ENCODE measurements around the gene OLFM3.

The OLFM3 gene

DNA sequence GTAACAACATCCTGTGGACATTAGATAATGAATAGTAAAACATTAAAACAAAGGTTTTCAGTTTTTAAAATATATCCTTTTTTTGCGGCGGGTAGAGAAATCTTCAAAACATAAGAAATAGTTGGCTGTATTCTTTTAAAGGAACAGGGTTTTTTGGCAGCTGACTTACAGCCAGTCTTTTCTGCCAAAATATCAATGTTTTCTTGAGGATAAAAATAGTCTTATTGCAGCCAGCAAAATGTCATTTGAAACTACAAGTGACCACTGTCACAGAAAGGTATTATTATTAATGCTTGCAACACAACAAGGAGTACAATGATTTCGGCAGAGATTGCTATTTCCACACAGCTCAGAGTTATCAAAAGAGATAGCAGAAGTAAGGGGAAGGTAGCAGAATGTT, 21.4 kb downstream of the OLFM3 start:
- no peak overlapping the region for H3K4me3 ChIP-seq (ENCODE audit: insufficient read depth, low read length, poor library complexity, severe bottlenecking)
- H3K27ac ChIP-seq (ENCODE audit: low read depth, low read length): no peak overlapping the region
- H3K4me2 ChIP-seq (ENCODE audit: low read depth, low read length, poor library complexity, severe bottlenecking): no peak overlapping the region
- H3K9me2 ChIP-seq (replicated peaks; ENCODE audit: insufficient read depth, low read length): no peaks in the 10 kb centered on the region
- no peaks in the 10 kb centered on the region for H3K79me2 ChIP-seq (ENCODE audit: insufficient read depth, low read length)
- no peaks in the 10 kb centered on the region for H3F3A ChIP-seq (ENCODE audit: insufficient read depth)
- H2AFZ ChIP-seq (ENCODE audit: low read depth, low read length, severe bottlenecking): no peak overlapping the region
- H3K27me3 ChIP-seq (ENCODE audit: low read length): no peaks in the 10 kb centered on the region
- H3K9ac ChIP-seq (ENCODE audit: low read length): no peak overlapping the region
- no peak for TF ChIP-seq EZH2phosphoT487 (conservative IDR thresholded peaks at IDR 0.05; ENCODE audit: low read length)
- TF ChIP-seq, protein P1, sequence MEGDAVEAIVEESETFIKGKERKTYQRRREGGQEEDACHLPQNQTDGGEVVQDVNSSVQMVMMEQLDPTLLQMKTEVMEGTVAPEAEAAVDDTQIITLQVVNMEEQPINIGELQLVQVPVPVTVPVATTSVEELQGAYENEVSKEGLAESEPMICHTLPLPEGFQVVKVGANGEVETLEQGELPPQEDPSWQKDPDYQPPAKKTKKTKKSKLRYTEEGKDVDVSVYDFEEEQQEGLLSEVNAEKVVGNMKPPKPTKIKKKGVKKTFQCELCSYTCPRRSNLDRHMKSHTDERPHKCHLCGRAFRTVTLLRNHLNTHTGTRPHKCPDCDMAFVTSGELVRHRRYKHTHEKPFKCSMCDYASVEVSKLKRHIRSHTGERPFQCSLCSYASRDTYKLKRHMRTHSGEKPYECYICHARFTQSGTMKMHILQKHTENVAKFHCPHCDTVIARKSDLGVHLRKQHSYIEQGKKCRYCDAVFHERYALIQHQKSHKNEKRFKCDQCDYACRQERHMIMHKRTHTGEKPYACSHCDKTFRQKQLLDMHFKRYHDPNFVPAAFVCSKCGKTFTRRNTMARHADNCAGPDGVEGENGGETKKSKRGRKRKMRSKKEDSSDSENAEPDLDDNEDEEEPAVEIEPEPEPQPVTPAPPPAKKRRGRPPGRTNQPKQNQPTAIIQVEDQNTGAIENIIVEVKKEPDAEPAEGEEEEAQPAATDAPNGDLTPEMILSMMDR (IDR thresholded peaks at IDR 0.05; ENCODE audit: insufficient read depth, low read length, poor library complexity, severe bottlenecking): no peak
- H4K20me1 ChIP-seq (ENCODE audit: low read depth, low read length): no peaks in the 10 kb centered on the region
- no peaks in the 10 kb centered on the region for H3K36me3 ChIP-seq (ENCODE audit: low read length)
- no peaks in the 10 kb centered on the region for H3K9me3 ChIP-seq (ENCODE audit: insufficient read depth, low read length)

DNA sequence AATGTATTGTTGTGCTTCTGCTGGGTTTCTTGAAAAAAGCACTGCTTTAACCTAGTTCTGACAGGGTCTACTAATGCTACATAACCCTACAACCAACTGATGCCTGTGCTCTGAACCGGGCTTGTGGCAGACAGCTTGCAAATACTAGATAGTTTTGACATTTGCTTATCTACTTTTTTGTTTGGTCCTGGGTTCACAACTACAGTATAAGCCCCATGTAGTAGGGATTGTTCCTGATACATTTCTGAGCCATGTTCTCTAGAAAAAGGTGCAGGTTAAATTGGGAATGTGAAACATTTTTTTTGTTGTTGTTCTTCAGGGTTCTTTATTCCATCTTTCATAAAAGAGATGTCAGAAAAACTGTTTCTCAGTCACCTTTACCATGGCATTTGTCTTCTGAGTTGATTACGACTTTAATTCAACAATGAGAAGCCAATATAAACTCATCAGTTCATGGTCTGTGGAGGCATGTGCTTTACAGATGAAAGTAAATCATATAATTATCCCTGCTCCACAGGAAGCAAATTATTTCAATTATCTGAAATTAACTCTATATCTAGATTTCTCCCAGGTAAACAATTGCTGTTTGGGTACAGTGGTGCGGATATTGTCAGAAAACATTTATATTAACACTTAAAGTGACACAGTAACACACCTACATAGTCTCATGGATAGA, 22.0 kb downstream of the OLFM3 start:
- no peak overlapping the region for H2AFZ ChIP-seq (ENCODE audit: low read depth, low read length, severe bottlenecking)
- H3K4me2 ChIP-seq (ENCODE audit: low read depth, low read length, poor library complexity, severe bottlenecking): no peak overlapping the region
- no peaks in the 10 kb centered on the region for H3K27me3 ChIP-seq (ENCODE audit: low read length)
- H3K4me3 ChIP-seq (ENCODE audit: insufficient read depth, low read length, poor library complexity, severe bottlenecking): no peak overlapping the region
- no peak overlapping the region for H3K9ac ChIP-seq (ENCODE audit: low read length)
- TF ChIP-seq, protein P1 (IDR thresholded peaks at IDR 0.05; ENCODE audit: insufficient read depth, low read length, poor library complexity, severe bottlenecking): no peak
- no peak for TF ChIP-seq EZH2phosphoT487 (conservative IDR thresholded peaks at IDR 0.05; ENCODE audit: low read length)
- H3K9me3 ChIP-seq (ENCODE audit: insufficient read depth, low read length): no peaks in the 10 kb centered on the region
- H3K79me2 ChIP-seq (ENCODE audit: insufficient read depth, low read length): no peaks in the 10 kb centered on the region
- H3K27ac ChIP-seq (ENCODE audit: low read depth, low read length): no peak overlapping the region
- H3K36me3 ChIP-seq (ENCODE audit: low read length): no peaks in the 10 kb centered on the region
- H3K9me2 ChIP-seq (replicated peaks; ENCODE audit: insufficient read depth, low read length): no peaks in the 10 kb centered on the region
- no peaks in the 10 kb centered on the region for H4K20me1 ChIP-seq (ENCODE audit: low read depth, low read length)
- H3F3A ChIP-seq (ENCODE audit: insufficient read depth): no peaks in the 10 kb centered on the region

DNA sequence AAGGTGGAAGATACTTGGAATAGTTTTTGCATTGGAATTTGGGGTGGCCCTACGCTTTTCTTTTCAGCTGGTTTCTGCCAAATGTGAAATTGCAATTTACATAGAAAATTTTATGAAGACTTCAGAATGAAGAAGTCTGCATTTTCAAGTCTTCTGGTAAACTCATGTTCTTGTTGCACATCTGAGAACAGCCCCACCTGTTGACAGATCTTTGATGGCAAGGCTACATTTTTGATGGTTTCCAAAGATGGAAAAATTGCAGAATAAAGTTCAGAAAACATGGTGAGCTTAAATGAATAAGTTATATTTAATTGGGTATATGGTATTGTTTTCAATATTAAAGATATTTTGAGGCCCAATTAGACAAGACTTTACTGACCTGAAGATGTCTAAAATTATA, 25.4 kb downstream of the OLFM3 start:
- Histone ChIP-seq H3F3A (ENCODE audit: insufficient read depth) (no peaks in the 10 kb centered on the region), H3K9me2 (replicated peaks; ENCODE audit: insufficient read depth, low read length) (no peaks in the 10 kb centered on the region)
- TF ChIP-seq, protein P1 (IDR thresholded peaks at IDR 0.05; ENCODE audit: insufficient read depth, low read length, poor library complexity, severe bottlenecking): peak; percentile 27
- TF ChIP-seq EZH2phosphoT487 (conservative IDR thresholded peaks at IDR 0.05; ENCODE audit: low read length): no peak

More for the DNA sequence above, 25.4 kb downstream of the OLFM3 start:
- H3K79me2 ChIP-seq (ENCODE audit: insufficient read depth, low read length): no peaks in the 10 kb centered on the region
- no peak overlapping the region for H3K4me3 ChIP-seq (ENCODE audit: insufficient read depth, low read length, poor library complexity, severe bottlenecking)
- no peak overlapping the region for H3K9ac ChIP-seq (ENCODE audit: low read length)
- H3K27ac ChIP-seq (ENCODE audit: low read depth, low read length): no peak overlapping the region
- H3K36me3 ChIP-seq (ENCODE audit: low read length): no peaks in the 10 kb centered on the region
- no peaks in the 10 kb centered on the region for H3K27me3 ChIP-seq (ENCODE audit: low read length)
- no peaks in the 10 kb centered on the region for H4K20me1 ChIP-seq (ENCODE audit: low read depth, low read length)
- no peak overlapping the region for H2AFZ ChIP-seq (ENCODE audit: low read depth, low read length, severe bottlenecking)
- H3K4me2 ChIP-seq (ENCODE audit: low read depth, low read length, poor library complexity, severe bottlenecking): no peak overlapping the region
- no peaks in the 10 kb centered on the region for H3K9me3 ChIP-seq (ENCODE audit: insufficient read depth, low read length)

Data from SU-DHL-6 (cell line).